Tibial artery (tissue), 4 donors: ENCODE measurements around the gene PIK3CD.
A peak's percentile ranks its signal among the peaks of the same experiment; 100 is the strongest.

Source experiments
- DNase-seq, 2 donors: peaks; one replicate each; pipeline ENCODE4 v3.0.0-alpha.2; 2019
- H3K27ac ChIP-seq, 2 donors: fragments of 200-600 bp; sonication (generic) in 1 of 2; 1 replicate in 1 of 2; 2 replicates in 1 of 2; pipeline ENCODE4 v1.5.1; 2018 to 2019; ENCODE audit warnings: mild to moderate bottlenecking in 1 of 2
- H3K27me3 ChIP-seq, 2 donors: fragments of 200-600 bp; sonication (generic) in 1 of 2; one replicate each; pipeline versions ENCODE4 v1.5.1 to v1.6.0; 2016 to 2019
- H3K36me3 ChIP-seq, 3 donors: fragments of 200-600 bp; sonication (generic) in 2 of 3; one replicate each; pipeline ENCODE4 v1.5.1; 2016 to 2019; ENCODE audit warnings: mild to moderate bottlenecking in 2 of 3
- H3K4me1 ChIP-seq, 4 donors: fragments of 200-600 bp; sonication (generic) in 2 of 4; 1 replicate in 3 of 4; 2 replicates in 1 of 4; pipeline ENCODE4 v1.5.1; 2016 to 2019
- H3K4me3 ChIP-seq, 2 donors: fragments of 200-600 bp; sonication (generic) in 1 of 2; 1 replicate in 1 of 2; 2 replicates in 1 of 2; pipeline ENCODE4 v1.5.1; 2018 to 2019; ENCODE audit warnings: mild to moderate bottlenecking in 2 of 2
- H3K9me3 ChIP-seq, 3 donors: fragments of 200-600 bp; sonication (generic) in 1 of 3; one replicate each; pipeline ENCODE4 v1.5.1; 2016 to 2019
- intact Hi-C: fragments of 100-400 bp; cut with DNase I; formaldehyde crosslinking; loops from one replicate; pipeline ENCODE4 v1.15.0; 2023; ENCODE audit warnings: low total_unique reads
- TF ChIP-seq, protein P1 (sequence below), 2 experiments: fragments of 200-600 bp in 1 of 2; fragments of 450-650 bp in 1 of 2; IDR thresholded peaks; one replicate each; pipeline ENCODE4 v1.5.1; 2017 to 2019; ENCODE audit warnings: antibody characterized with exemption in 2 of 2, mild to moderate bottlenecking in 1 of 2, moderate library complexity in 1 of 2

PIK3CD gene

GRCh38 chr1:9651565-9652378, at the start of gene PIK3CD:
TSS of gene PIK3CD (plus strand) at chr1:9651731. CDS start at chr1:9710456, 58,725 bp downstream.
- H3K4me1 ChIP-seq = peaks cover 0 to 19% (median 15%) of the 10 kb centered on the region in 4 donors
- peak within 1 kb of the TSS; percentile 36 to 44 for H3K4me3 ChIP-seq
- intact Hi-C loops = no loop called here
- H3K27me3 ChIP-seq = peaks cover 0 to 58% of the 10 kb centered on the region in 2 donors
- no peaks in the 10 kb centered on the region for H3K9me3 ChIP-seq
- H3K27ac ChIP-seq = no peak within 1 kb of the TSS
- no peak for DNase-seq
- H3K36me3 ChIP-seq = no peaks in the 10 kb centered on the region
- TF ChIP-seq, protein P1, sequence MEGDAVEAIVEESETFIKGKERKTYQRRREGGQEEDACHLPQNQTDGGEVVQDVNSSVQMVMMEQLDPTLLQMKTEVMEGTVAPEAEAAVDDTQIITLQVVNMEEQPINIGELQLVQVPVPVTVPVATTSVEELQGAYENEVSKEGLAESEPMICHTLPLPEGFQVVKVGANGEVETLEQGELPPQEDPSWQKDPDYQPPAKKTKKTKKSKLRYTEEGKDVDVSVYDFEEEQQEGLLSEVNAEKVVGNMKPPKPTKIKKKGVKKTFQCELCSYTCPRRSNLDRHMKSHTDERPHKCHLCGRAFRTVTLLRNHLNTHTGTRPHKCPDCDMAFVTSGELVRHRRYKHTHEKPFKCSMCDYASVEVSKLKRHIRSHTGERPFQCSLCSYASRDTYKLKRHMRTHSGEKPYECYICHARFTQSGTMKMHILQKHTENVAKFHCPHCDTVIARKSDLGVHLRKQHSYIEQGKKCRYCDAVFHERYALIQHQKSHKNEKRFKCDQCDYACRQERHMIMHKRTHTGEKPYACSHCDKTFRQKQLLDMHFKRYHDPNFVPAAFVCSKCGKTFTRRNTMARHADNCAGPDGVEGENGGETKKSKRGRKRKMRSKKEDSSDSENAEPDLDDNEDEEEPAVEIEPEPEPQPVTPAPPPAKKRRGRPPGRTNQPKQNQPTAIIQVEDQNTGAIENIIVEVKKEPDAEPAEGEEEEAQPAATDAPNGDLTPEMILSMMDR (IDR thresholded peaks at IDR 0.05) = no peak

GRCh38 chr1:9601942-9602793, 49.4 kb upstream of the PIK3CD start:
- Histone ChIP-seq H3K4me1 (peaks cover 0 to 2% (median 0%) of the 10 kb centered on the region in 4 donors), H3K36me3 (peaks cover 21 to 91% (median 49%) of the 10 kb centered on the region in 3 donors), H3K27me3 (no peaks in the 10 kb centered on the region), H3K9me3 (no peaks in the 10 kb centered on the region), H3K4me3 (no peak overlapping the region), H3K27ac (no peak overlapping the region)
- TF ChIP-seq, protein P1 (IDR thresholded peaks at IDR 0.05) = no peak
- intact Hi-C loops = no loop called here
- no peak for DNase-seq

- Histone ChIP-seq H3K36me3 (peaks cover 21 to 91% (median 47%) of the 10 kb centered on the region in 3 donors), H3K27me3 (no peaks in the 10 kb centered on the region), H3K4me3 (no peak overlapping the region), H3K9me3 (no peaks in the 10 kb centered on the region), H3K27ac (no peak overlapping the region), H3K4me1 (peaks cover 0 to 2% (median 0%) of the 10 kb centered on the region in 4 donors)
- DNase-seq = no peak
- intact Hi-C loops = no loop called here
- TF ChIP-seq, protein P1 (IDR thresholded peaks at IDR 0.05) = no peak
Measured at GRCh38 chr1:9602794-9603167, 48.8 kb upstream of the PIK3CD start.

DNA sequence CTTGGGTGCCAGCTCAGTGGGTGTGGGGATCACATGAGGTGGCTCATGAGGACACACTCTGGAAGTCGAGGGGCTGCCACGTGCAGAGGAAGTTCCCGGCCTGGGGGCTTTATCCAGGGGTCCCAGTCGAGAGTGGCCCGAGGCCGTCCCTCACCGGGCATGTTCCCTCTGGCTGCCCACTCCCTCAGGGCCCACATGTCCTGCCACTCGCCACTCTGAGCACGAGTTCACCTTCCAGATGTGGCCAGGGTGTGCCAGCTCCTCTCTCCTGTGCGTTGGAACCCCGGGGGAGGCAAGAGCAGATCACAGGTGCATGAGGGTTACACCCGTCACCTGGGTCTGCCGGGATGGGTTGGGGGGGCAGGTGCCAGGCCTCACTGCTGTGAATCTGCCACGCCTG, 48.2 kb upstream of the PIK3CD start:
- Histone ChIP-seq H3K36me3 (peaks cover 19 to 91% (median 41%) of the 10 kb centered on the region in 3 donors), H3K9me3 (no peaks in the 10 kb centered on the region), H3K27me3 (no peaks in the 10 kb centered on the region), H3K4me3 (no peak overlapping the region), H3K27ac (no peak overlapping the region), H3K4me1 (peaks cover 0 to 2% (median 0%) of the 10 kb centered on the region in 4 donors)
- intact Hi-C loops = no loop called here
- TF ChIP-seq, protein P1 (IDR thresholded peaks at IDR 0.05) = no peak
- DNase-seq = no peak

DNA sequence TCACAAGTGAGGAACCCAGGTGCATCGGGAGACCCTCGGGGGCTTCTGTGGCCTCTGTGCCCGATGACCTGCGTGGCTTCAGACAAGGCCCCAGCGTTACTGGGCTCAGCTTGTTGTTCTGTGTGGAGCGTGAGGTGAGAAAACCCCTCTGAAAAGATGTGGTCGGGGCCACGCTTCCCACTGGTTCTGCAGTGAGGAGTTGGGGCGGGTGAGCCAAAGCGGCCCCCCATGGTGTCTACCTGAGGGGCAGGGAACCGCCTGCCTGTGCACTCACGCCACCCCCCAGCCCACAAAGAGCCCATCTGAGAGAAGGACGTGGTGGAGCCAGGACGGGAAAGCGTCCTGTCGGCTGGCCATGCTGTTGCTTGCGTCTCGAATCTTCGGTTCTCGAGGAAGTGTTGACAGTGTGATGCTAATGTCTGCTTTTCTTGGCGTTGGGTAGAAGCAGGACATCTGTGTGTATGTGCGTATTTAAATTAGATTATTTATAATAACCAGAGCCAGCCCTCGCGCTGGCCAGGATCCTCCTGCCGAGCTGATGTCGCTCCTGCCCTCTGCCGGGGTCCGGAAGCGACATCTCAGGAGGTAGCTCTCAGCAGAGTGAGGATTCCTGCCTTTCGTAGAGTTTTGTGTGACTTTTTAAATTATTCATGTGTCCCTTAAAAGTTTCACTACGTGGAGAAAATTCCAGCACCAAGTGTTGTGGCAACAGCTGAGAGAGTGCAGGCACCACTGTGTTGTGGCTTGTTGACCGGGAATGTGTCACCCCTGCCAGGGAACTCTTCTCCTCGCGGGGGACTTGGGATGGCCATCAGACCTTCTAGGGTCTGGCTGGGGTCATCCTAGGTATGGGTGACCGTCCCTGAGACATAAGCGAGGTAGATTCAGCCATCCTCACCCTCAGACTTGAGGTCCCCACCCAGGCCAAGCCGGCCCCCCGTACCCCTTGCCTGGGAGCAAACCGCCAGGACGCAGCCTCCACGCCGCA, 47.5 kb upstream of the PIK3CD start:
- intact Hi-C loops = no loop called here
- DNase-seq = no peak
- Histone ChIP-seq H3K4me1 (peaks cover 0 to 2% (median 0%) of the 10 kb centered on the region in 4 donors), H3K4me3 (no peak overlapping the region), H3K9me3 (no peaks in the 10 kb centered on the region), H3K36me3 (peaks cover 14 to 91% (median 40%) of the 10 kb centered on the region in 3 donors), H3K27ac (no peak overlapping the region), H3K27me3 (no peaks in the 10 kb centered on the region)
- TF ChIP-seq, protein P1 (IDR thresholded peaks at IDR 0.05) = no peak
